ENCODE results near the gene EDDM3A.

Gene EDDM3A

DNA sequence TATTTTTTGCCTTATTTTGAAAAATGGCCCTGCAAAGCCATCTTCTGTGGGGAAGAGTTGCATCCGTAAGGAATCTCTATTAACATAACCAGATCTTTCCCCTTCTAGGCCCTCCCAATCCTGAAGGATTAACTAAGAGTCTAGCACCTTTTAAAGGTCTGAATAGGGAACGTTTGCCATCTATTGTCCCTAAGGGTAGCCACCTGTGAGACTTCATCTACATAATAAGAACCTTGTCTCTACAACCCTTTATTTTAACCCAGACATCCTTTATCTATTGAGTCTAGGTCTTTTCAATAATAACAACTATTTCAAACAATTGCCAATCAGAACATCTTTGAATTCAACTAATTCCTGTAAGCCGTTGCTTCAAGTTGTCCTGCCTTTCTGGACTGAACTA, 27.0 kb downstream of the EDDM3A start:
- H4K20me1 ChIP-seq (ENCODE audit: insufficient read depth, low read length), result no peaks in the 10 kb centered on the region
- no peak overlapping the region for H2AFZ ChIP-seq (ENCODE audit: low read length)
- H3K27me3 ChIP-seq (replicated peaks; ENCODE audit: insufficient read depth, low read length), result no peaks in the 10 kb centered on the region
- H3K9me3 ChIP-seq (replicated peaks; ENCODE audit: insufficient read depth, low read length), result no peaks in the 10 kb centered on the region
- H3K9me2 ChIP-seq (replicated peaks; ENCODE audit: insufficient read depth, low read length), result no peaks in the 10 kb centered on the region
- no peak for DNase-seq
- TF ChIP-seq EZH2phosphoT487 (IDR thresholded peaks at IDR 0.05; ENCODE audit: low read length) (no peak), EZH2 (optimal IDR thresholded peaks at IDR 0.05; ENCODE audit: low read depth, low read length) (no peak)
- TF ChIP-seq, protein P1, sequence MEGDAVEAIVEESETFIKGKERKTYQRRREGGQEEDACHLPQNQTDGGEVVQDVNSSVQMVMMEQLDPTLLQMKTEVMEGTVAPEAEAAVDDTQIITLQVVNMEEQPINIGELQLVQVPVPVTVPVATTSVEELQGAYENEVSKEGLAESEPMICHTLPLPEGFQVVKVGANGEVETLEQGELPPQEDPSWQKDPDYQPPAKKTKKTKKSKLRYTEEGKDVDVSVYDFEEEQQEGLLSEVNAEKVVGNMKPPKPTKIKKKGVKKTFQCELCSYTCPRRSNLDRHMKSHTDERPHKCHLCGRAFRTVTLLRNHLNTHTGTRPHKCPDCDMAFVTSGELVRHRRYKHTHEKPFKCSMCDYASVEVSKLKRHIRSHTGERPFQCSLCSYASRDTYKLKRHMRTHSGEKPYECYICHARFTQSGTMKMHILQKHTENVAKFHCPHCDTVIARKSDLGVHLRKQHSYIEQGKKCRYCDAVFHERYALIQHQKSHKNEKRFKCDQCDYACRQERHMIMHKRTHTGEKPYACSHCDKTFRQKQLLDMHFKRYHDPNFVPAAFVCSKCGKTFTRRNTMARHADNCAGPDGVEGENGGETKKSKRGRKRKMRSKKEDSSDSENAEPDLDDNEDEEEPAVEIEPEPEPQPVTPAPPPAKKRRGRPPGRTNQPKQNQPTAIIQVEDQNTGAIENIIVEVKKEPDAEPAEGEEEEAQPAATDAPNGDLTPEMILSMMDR (IDR thresholded peaks at IDR 0.05; ENCODE audit: low read length), result no peak
- H3K4me3 ChIP-seq (ENCODE audit: low read length), result no peak overlapping the region
- H3K36me3 ChIP-seq (replicated peaks; ENCODE audit: insufficient read depth, low read length), result no peaks in the 10 kb centered on the region
- H3K79me2 ChIP-seq (ENCODE audit: low read length), result no peaks in the 10 kb centered on the region
- no peak overlapping the region for H3K27ac ChIP-seq (ENCODE audit: low read length)
- no peaks in the 10 kb centered on the region for H3K4me1 ChIP-seq (ENCODE audit: low read length)
- no peak overlapping the region for H3K9ac ChIP-seq (ENCODE audit: low read length)
- no peak overlapping the region for H3K4me2 ChIP-seq (ENCODE audit: low read depth, low read length)
- H3F3A ChIP-seq (ENCODE audit: insufficient read depth, low read length), result no peaks in the 10 kb centered on the region

DNA sequence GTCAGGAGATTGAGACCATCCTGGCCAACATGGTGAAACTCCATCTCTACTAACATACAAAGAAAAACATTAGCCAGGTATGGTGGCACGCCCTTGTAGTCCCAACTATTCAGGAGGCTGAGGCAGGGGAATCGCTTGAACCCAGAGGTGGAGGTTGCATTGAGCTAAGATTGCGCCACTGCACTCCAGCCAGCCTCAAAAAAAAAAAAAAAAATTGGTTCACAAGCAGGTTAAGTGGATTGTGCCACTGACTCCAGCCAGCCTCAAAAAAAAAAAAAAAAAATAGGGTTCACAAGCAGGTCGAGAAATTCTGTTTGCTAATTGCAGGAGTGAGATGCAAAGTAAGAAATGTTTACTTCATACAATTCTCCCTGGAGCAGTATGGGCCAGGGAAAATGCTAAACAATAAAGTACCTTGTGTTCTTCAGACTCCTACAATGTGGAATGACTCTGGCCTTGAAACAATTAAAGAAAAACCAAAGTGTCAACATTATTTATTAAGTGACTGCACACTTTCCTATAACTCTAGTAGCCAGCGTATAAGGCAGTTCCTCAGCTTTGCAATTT, 28.7 kb downstream of the EDDM3A start:
- Histone ChIP-seq H3K27ac (ENCODE audit: low read length) (no peak overlapping the region), H3K27me3 (replicated peaks; ENCODE audit: insufficient read depth, low read length) (no peaks in the 10 kb centered on the region), H3F3A (ENCODE audit: insufficient read depth, low read length) (no peaks in the 10 kb centered on the region), H4K20me1 (ENCODE audit: insufficient read depth, low read length) (no peaks in the 10 kb centered on the region), H3K79me2 (ENCODE audit: low read length) (no peaks in the 10 kb centered on the region), H3K4me1 (ENCODE audit: low read length) (no peaks in the 10 kb centered on the region), H3K4me2 (ENCODE audit: low read depth, low read length) (no peak overlapping the region), H2AFZ (ENCODE audit: low read length) (no peak overlapping the region), H3K36me3 (replicated peaks; ENCODE audit: insufficient read depth, low read length) (no peaks in the 10 kb centered on the region), H3K9ac (ENCODE audit: low read length) (no peak overlapping the region), H3K9me3 (replicated peaks; ENCODE audit: insufficient read depth, low read length) (no peaks in the 10 kb centered on the region), H3K9me2 (replicated peaks; ENCODE audit: insufficient read depth, low read length) (no peaks in the 10 kb centered on the region), H3K4me3 (ENCODE audit: low read length) (no peak overlapping the region)
- TF ChIP-seq EZH2 (optimal IDR thresholded peaks at IDR 0.05; ENCODE audit: low read depth, low read length), result no peak
- TF ChIP-seq, protein P1 (IDR thresholded peaks at IDR 0.05; ENCODE audit: low read length), result no peak
- TF ChIP-seq EZH2phosphoT487 (IDR thresholded peaks at IDR 0.05; ENCODE audit: low read length), result no peak
- DNase-seq, result no peak

GRCh38 chr14:20775043-20775442, 29.4 kb downstream of the EDDM3A start:
- no peaks in the 10 kb centered on the region for H4K20me1 ChIP-seq (ENCODE audit: insufficient read depth, low read length)
- H2AFZ ChIP-seq (ENCODE audit: low read length), result no peak overlapping the region
- no peaks in the 10 kb centered on the region for H3F3A ChIP-seq (ENCODE audit: insufficient read depth, low read length)
- H3K27ac ChIP-seq (ENCODE audit: low read length), result no peak overlapping the region
- no peak for TF ChIP-seq EZH2phosphoT487 (IDR thresholded peaks at IDR 0.05; ENCODE audit: low read length)
- no peaks in the 10 kb centered on the region for H3K9me2 ChIP-seq (replicated peaks; ENCODE audit: insufficient read depth, low read length)
- H3K4me2 ChIP-seq (ENCODE audit: low read depth, low read length), result no peak overlapping the region
- no peaks in the 10 kb centered on the region for H3K9me3 ChIP-seq (replicated peaks; ENCODE audit: insufficient read depth, low read length)
- no peaks in the 10 kb centered on the region for H3K79me2 ChIP-seq (ENCODE audit: low read length)
- no peaks in the 10 kb centered on the region for H3K36me3 ChIP-seq (replicated peaks; ENCODE audit: insufficient read depth, low read length)
- H3K4me1 ChIP-seq (ENCODE audit: low read length), result no peaks in the 10 kb centered on the region
- no peak overlapping the region for H3K4me3 ChIP-seq (ENCODE audit: low read length)
- no peaks in the 10 kb centered on the region for H3K27me3 ChIP-seq (replicated peaks; ENCODE audit: insufficient read depth, low read length)
- no peak overlapping the region for H3K9ac ChIP-seq (ENCODE audit: low read length)
- no peak for DNase-seq

DNA sequence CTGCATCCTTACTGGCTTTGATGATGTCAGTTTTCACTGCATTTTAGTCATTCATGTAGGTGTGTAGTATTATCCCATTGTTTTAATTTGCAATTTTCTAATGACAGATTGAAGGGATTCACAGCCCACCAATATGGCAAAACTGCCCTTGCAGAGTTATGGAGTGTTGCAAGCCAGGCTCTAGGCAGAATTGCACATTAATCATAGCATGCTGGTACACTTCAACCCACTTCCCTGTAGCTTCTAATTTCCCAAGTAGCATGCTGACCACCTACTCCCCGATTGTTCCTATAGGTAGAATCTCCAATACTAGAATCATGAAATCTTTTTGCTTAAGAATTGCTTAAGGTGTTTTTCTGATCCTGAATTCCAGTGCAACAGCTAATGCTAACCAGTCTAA, 30.2 kb downstream of the EDDM3A start:
- no peak overlapping the region for H3K27ac ChIP-seq (ENCODE audit: low read length)
- H2AFZ ChIP-seq (ENCODE audit: low read length), result no peak overlapping the region
- H3K4me3 ChIP-seq (ENCODE audit: low read length), result no peak overlapping the region
- no peaks in the 10 kb centered on the region for H3K27me3 ChIP-seq (replicated peaks; ENCODE audit: insufficient read depth, low read length)
- no peaks in the 10 kb centered on the region for H3F3A ChIP-seq (ENCODE audit: insufficient read depth, low read length)
- no peaks in the 10 kb centered on the region for H3K9me2 ChIP-seq (replicated peaks; ENCODE audit: insufficient read depth, low read length)
- no peak for DNase-seq
- TF ChIP-seq EZH2 (optimal IDR thresholded peaks at IDR 0.05; ENCODE audit: low read depth, low read length), result no peak
- TF ChIP-seq, protein P1 (IDR thresholded peaks at IDR 0.05; ENCODE audit: low read length), result no peak
- TF ChIP-seq EZH2phosphoT487 (IDR thresholded peaks at IDR 0.05; ENCODE audit: low read length), result no peak
- no peak overlapping the region for H3K9ac ChIP-seq (ENCODE audit: low read length)
- H3K4me2 ChIP-seq (ENCODE audit: low read depth, low read length), result no peak overlapping the region
- no peaks in the 10 kb centered on the region for H3K4me1 ChIP-seq (ENCODE audit: low read length)
- no peaks in the 10 kb centered on the region for H3K79me2 ChIP-seq (ENCODE audit: low read length)
- H3K36me3 ChIP-seq (replicated peaks; ENCODE audit: insufficient read depth, low read length), result no peaks in the 10 kb centered on the region
- H4K20me1 ChIP-seq (ENCODE audit: insufficient read depth, low read length), result no peaks in the 10 kb centered on the region
- H3K9me3 ChIP-seq (replicated peaks; ENCODE audit: insufficient read depth, low read length), result no peaks in the 10 kb centered on the region
